OCI-LY7 (cell line): ENCODE data around the gene RARS1. TPM values are rescaled to one million over a fixed set of nuclear protein-coding genes. Genes with fewer than 3 reads are reported as not detected.

Source experiments
- BruUV-seq: library from RNA; stranded (reverse); fragments of 400-500 nt; replicated peaks from 2 replicates; lab custom pipeline; 2021; lab: Mats Ljungman, UMichigan
- CTCF ChIA-PET: fragments of 300-600 bp; sonication (Branson Sonifier 250); formaldehyde crosslinking; loops from one replicate; lab custom pipeline; 2022; ENCODE audit warnings: antibody characterized with exemption; ENCODE audit not compliant: unreplicated experiment; lab: Charles Lee
- POLR2A ChIA-PET: fragments of 300-600 bp; sonication (Branson Sonifier 250); formaldehyde crosslinking; loops from one replicate; lab custom pipeline; 2022; ENCODE audit warnings: antibody characterized with exemption; lab: Charles Lee
- DNase-seq: peaks from one replicate; pipeline ENCODE4 v3.0.0-alpha.2; 2015; ENCODE audit warnings: low spot score
- H2AFZ ChIP-seq: fragments of 200-600 bp; sonication (generic), shearing (Covaris generic); 2 replicates; pipeline ENCODE4 v1.6.1; 2014; ENCODE audit warnings: mild to moderate bottlenecking, antibody characterized with exemption, low read length, moderate library complexity
- H3K27ac ChIP-seq: fragments of 200-600 bp; sonication (generic); 2 replicates; pipeline ENCODE4 v1.5.1; 2014; ENCODE audit warnings: mixed run types, low read depth, mild to moderate bottlenecking, moderate library complexity, low read length, inconsistent platforms; ENCODE audit not compliant: poor library complexity, severe bottlenecking
- H3K36me3 ChIP-seq: fragments of 200-600 bp; sonication (generic); 2 replicates; pipeline ENCODE4 v1.6.1; 2014; ENCODE audit warnings: mild to moderate bottlenecking, antibody characterized with exemption, low read length, moderate library complexity, mixed read lengths; ENCODE audit not compliant: insufficient read depth
- H3K4me1 ChIP-seq: fragments of 200-600 bp; sonication (generic); 2 replicates; pipeline ENCODE4 v1.5.1; 2014; ENCODE audit warnings: mild to moderate bottlenecking, low read length; ENCODE audit not compliant: insufficient read depth, poor library complexity, severe bottlenecking
- H3K4me2 ChIP-seq: fragments of 200-600 bp; sonication (generic); 2 replicates; pipeline ENCODE4 v1.6.1; 2014; ENCODE audit warnings: mild to moderate bottlenecking, low read length
- H3K4me3 ChIP-seq: fragments of 200-600 bp; sonication (generic); 2 replicates; pipeline ENCODE4 v1.5.1; 2014; ENCODE audit warnings: mild to moderate bottlenecking, low read depth, low read length; ENCODE audit not compliant: poor library complexity, severe bottlenecking
- H3K79me2 ChIP-seq: fragments of 200-600 bp; sonication (generic); 2 replicates; pipeline ENCODE4 v1.6.1; 2016; ENCODE audit warnings: low read depth, mild to moderate bottlenecking, low read length, moderate library complexity, mixed read lengths; ENCODE audit not compliant: insufficient read depth
- H3K9me2 ChIP-seq: fragments of 200-600 bp; sonication (generic); 2 replicates; pipeline ENCODE4 v1.6.1; 2016; ENCODE audit warnings: mild to moderate bottlenecking, low read length, mixed read lengths; ENCODE audit not compliant: insufficient read depth
- H3K9me3 ChIP-seq: fragments of 200-600 bp; sonication (generic); 2 replicates; pipeline ENCODE4 v1.6.1; 2014; ENCODE audit warnings: mild to moderate bottlenecking, mixed run types, low read length, mixed read lengths
- H4K20me1 ChIP-seq: fragments of 200-600 bp; sonication (generic); 2 replicates; pipeline ENCODE4 v1.6.1; 2014; ENCODE audit warnings: mild to moderate bottlenecking, antibody characterized with exemption, low read length, moderate library complexity, mixed read lengths; ENCODE audit not compliant: insufficient read depth
- EZH2phosphoT487 ChIP-seq: fragments of 200-600 bp; sonication (generic); IDR thresholded peaks from 2 replicates; pipeline ENCODE4 v1.6.1; 2018; ENCODE audit warnings: low read depth, borderline replicate concordance, mild to moderate bottlenecking, mixed run types, antibody characterized with exemption, low read length, moderate library complexity, mixed read lengths
- intact Hi-C: fragments of 100-400 bp; cut with micrococcal nuclease; formaldehyde crosslinking; loops from one replicate; pipeline ENCODE4 v1.10.0; 2022; ENCODE audit not compliant: unreplicated experiment
- total RNA-seq, 2 experiments: library from RNA; depleted of rRNA in 1 of 2; stranded (reverse); fragments of >200 nt in 1 of 2; shearing (Covaris generic) in 1 of 2; gene quantifications; 2 replicates each; pipeline ENCODE4 v1.2.3, GENCODE V29; 2014 to 2022
- TF ChIP-seq, protein P1 (sequence below): fragments of 200-600 bp; sonication (generic); conservative IDR thresholded peaks from 2 replicates; pipeline ENCODE4 v1.5.1; 2014; ENCODE audit warnings: mild to moderate bottlenecking, antibody characterized with exemption, low read length, moderate library complexity, mixed read lengths

The RARS1 gene
- total RNA-seq, 2 experiments from 2014 or later: 54.4 to 88.4 TPM

DNA sequence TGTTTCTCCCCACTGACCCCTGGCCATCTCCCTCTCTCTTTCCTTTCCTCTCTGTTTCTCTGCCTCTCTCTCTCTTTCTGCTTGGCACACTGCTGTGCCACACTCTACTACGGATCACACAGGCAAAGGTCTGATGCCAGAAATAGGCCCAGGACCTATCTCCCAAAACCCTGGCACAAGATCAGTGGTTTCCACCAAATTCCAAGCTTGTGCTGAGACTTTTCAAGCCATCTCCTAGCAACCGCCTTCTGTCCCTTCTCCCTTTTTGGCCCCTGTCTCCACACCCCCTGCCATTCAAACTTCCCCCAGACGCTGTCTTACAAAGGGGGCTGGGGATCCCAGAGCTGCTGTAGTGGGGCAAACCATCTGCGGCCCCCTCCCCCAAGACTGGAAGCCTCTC is 38.5 kb upstream of the RARS1 start:
- BruUV-seq: no TSS peak
- H3K4me3 ChIP-seq: no peak overlapping the region
- DNase-seq: no peak
- intact Hi-C loops: no loop called here
- ChIA-PET POLR2A (no interaction called here), CTCF (no interaction called here)
- H2AFZ ChIP-seq: no peak overlapping the region
- H3K9me3 ChIP-seq: no peaks in the 10 kb centered on the region
- no peaks in the 10 kb centered on the region for H3K4me1 ChIP-seq
- no peaks in the 10 kb centered on the region for H3K9me2 ChIP-seq
- no peaks in the 10 kb centered on the region for H3K79me2 ChIP-seq
- H3K36me3 ChIP-seq: no peaks in the 10 kb centered on the region
- H4K20me1 ChIP-seq: no peaks in the 10 kb centered on the region
- no peak for TF ChIP-seq EZH2phosphoT487
- TF ChIP-seq, protein P1, sequence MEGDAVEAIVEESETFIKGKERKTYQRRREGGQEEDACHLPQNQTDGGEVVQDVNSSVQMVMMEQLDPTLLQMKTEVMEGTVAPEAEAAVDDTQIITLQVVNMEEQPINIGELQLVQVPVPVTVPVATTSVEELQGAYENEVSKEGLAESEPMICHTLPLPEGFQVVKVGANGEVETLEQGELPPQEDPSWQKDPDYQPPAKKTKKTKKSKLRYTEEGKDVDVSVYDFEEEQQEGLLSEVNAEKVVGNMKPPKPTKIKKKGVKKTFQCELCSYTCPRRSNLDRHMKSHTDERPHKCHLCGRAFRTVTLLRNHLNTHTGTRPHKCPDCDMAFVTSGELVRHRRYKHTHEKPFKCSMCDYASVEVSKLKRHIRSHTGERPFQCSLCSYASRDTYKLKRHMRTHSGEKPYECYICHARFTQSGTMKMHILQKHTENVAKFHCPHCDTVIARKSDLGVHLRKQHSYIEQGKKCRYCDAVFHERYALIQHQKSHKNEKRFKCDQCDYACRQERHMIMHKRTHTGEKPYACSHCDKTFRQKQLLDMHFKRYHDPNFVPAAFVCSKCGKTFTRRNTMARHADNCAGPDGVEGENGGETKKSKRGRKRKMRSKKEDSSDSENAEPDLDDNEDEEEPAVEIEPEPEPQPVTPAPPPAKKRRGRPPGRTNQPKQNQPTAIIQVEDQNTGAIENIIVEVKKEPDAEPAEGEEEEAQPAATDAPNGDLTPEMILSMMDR: no peak
- H3K27ac ChIP-seq: no peak overlapping the region
- no peak overlapping the region for H3K4me2 ChIP-seq

DNA sequence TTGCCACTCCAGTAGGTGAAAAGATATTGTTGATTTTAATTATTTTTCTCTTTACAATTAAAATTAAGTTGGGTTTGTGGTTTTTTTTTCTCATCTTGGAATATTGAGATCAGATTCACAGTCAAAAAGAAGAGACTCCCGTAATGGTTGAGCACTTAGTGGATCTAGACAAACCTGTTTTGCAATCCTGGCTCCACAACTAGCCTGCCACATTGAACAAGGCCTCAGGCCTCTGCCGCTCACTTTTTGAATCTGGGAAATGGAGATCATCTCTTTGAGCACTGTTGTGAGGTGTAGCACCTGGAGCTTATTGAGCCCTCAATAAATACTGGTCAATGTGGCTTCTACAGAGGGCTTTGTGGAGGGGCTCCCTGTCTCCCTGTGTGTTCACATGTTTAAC is 37.1 kb upstream of the RARS1 start:
- CTCF ChIA-PET: no interaction called here
- H3K4me1 ChIP-seq: no peaks in the 10 kb centered on the region
- no peak overlapping the region for H3K27ac ChIP-seq
- H3K4me2 ChIP-seq: no peak overlapping the region
- BruUV-seq: no TSS peak
- TF ChIP-seq, protein P1: no peak
- no peak for TF ChIP-seq EZH2phosphoT487
- DNase-seq: no peak
- no peak overlapping the region for H3K4me3 ChIP-seq
- H4K20me1 ChIP-seq: no peaks in the 10 kb centered on the region
- intact Hi-C loops: no loop called here
- H3K9me2 ChIP-seq: no peaks in the 10 kb centered on the region
- H3K9me3 ChIP-seq: no peaks in the 10 kb centered on the region
- POLR2A ChIA-PET: interaction anchor here (0.6 to 0.7 kb wide), 3 partner anchors 82 to 1187 kb away, joined by 3 to 5 read pairs (median 4); no protein-coding TSS in a partner anchor
- no peaks in the 10 kb centered on the region for H3K36me3 ChIP-seq
- no peaks in the 10 kb centered on the region for H3K79me2 ChIP-seq
- H2AFZ ChIP-seq: no peak overlapping the region

DNA sequence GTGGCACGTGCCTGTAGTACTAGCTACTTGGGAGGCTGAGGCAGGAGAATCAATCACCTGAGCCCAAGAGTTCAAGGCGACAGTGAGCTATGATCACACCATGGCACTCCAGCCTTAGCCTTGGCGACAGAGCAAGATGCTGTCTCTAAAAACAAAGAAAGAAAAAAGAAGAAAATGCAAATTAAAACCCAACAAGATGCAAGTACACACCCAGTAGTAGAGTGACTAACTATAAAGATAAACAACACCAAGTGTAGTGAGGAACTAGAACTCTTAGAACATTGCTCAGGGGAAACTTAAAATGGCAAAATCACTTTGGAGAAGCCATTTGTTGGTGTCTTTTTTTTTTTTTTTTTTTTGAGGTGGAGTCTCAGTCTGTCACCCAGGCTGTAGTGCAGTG is 34.7 kb upstream of the RARS1 start:
- Histone ChIP-seq H3K9me3 (no peaks in the 10 kb centered on the region), H3K4me3 (no peak overlapping the region), H3K4me1 (no peaks in the 10 kb centered on the region), H2AFZ (no peak overlapping the region), H3K4me2 (no peak overlapping the region), H3K36me3 (no peaks in the 10 kb centered on the region), H3K79me2 (no peaks in the 10 kb centered on the region), H3K9me2 (no peaks in the 10 kb centered on the region), H3K27ac (no peak overlapping the region), H4K20me1 (no peaks in the 10 kb centered on the region)
- CTCF ChIA-PET: no interaction called here
- no peak for DNase-seq
- TF ChIP-seq, protein P1: no peak
- TF ChIP-seq EZH2phosphoT487: no peak
- intact Hi-C loops: no loop called here
- no TSS peak for BruUV-seq
- POLR2A ChIA-PET: interaction anchor here (0.7 kb wide), 1 partner anchor 64 kb away, joined by 4 read pairs; no protein-coding TSS in a partner anchor
